NCI-H524 (cell line): ENCODE results near the gene APBA1.

ENCODE experiments used
- DNase-seq, 2 experiments: peaks; one replicate each; lab custom pipeline; 2025; lab: John Stamatoyannopoulos, UW

APBA1 gene

DNA sequence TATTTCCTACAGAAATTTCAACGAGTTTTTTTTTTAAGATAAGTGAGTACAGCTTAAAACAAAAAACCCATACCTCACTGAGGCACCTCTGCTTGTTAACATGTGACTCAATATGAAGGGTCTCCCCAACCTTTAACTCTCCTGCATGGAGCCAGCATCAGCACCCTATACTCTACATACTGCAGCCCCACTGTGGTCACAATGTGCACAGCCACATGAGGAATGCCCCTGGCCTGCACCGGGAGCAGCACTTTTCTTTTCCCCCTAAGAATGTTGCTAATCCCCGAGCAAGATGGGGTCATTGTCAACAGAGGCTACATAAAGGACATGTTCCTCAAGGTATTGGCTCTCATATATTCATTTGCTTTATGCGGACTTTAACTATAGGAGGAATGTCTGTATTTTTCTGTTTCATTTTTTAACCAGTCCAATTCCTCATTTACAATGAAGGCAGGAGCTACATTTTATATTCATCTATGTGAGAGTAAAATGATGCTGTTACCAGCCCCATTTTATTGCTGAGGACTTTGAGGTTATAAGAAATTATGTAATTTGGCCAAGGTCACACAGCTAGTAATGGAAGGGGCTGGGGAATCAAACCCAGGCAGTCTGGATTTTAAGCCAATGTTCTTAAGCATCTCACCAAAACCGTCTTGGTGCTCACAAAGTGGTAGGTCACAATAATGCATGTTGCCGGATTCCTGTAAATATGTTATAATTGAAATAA lies 93.0 kb downstream of the APBA1 start:
- DNase-seq: no peak

DNA sequence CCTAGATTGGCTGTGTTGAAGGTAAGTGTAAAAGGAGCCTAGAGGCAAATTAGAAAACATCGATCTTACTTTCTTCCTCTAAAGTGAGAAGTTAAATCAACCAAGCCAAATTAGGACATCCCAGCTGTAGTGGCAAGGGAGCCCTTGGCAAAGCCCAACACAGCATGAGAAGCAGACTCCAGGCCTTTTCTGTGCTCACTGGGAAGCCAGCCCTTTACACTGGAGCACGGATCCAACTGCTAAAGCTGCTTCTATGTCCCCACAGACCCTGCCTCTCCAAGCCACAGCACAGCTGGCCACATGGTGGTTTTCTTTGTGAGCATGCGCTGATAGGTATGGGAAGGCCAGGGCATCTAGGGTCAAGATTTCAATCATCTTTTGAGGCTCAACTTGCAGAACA lies 94.1 kb downstream of the APBA1 start:
- no peak for DNase-seq

DNA sequence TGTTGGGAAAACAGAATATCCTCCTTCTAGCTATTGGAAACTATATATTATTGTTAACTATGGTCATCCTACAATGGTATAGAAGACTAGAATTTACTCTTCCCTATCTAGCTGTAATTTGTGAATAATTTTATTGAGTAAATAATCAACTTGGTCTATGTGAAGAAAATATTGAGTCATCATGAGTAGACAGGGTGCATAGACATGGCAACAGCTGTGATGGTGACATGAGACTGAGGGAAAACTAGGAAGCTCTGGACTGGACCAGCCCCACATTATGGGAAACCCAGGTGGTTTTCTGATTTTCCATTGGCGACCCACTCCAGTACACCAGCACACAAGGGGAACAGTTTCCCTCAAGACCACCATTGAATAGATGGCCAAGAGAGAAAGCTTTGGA lies 95.0 kb downstream of the APBA1 start:
- no peak for DNase-seq

DNA sequence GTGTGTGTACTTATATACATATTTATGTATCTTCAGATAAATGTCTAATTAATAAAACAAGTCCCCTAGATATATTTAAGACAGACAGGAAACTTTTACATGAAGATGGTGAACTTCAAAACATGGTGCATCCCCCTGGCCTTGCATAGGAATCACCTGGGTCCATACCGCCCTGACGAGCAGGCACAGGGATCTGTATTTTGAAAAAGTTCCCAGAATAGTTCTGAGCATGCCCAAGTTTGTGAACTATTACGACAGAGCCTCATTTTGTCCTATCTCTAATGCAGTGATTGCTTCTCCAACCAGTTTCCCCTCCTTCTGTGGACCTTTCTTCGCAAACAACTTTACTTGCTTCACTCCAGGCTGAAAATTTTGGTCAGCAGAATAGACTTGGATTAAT lies 98.1 kb downstream of the APBA1 start:
- no peak for DNase-seq

DNA sequence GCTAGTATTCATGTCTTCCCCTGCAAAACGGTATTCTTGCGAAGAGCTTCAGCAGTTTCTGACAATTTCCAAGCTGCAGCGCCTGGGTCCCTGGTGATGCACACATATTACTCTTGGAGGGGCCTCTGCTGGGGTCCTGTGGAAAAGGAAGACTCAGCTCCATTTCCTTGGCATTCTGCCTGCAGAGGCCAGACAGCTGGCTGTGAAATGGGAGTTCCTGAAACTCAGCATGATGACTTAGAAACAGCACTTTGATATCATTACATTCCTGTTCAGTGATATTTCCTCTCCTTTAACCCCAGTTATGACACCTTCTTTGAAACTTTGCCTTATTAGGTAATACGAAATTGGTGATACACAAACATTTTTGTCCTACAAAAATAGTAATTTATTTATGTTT lies 98.5 kb downstream of the APBA1 start:
- DNase-seq: no peak

DNA sequence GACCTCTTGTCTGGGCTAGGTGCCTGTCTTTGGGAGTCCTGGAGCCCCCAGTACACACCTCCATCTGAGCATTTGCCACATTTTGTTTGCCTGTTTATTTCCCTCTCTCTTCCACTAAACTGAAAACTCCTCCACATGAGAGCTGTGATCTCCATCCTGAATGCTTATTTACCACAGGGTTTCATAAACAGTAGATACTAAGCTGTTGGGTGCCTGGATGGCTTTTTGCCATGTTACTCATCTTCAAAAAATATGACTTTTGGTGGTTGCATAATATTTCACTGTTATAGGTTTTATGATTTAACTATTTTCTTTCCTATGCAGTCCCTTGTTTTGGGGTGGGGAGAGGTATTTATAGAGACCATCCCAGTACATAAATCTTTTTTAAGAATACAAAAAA lies 99.6 kb downstream of the APBA1 start:
- DNase-seq: no peak

DNA sequence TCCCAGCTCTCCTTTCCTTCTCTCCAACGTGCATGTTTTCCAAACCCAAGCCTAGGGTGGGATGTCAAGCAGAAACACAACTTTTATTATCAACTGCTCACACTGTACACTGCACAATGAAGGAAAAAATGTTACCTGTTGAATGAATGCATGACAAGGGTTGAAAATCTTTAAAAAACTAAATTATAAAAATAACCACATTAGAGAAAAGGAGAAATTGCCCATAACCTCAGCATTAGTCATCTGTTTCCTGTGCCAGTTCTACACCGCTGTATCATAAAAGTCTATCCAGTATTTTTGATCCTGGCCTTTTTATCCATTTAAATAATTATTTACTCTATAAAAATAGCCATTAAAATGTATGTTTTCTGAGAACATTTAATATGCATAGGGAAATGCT lies 101.1 kb downstream of the APBA1 start:
- DNase-seq: no peak

DNA sequence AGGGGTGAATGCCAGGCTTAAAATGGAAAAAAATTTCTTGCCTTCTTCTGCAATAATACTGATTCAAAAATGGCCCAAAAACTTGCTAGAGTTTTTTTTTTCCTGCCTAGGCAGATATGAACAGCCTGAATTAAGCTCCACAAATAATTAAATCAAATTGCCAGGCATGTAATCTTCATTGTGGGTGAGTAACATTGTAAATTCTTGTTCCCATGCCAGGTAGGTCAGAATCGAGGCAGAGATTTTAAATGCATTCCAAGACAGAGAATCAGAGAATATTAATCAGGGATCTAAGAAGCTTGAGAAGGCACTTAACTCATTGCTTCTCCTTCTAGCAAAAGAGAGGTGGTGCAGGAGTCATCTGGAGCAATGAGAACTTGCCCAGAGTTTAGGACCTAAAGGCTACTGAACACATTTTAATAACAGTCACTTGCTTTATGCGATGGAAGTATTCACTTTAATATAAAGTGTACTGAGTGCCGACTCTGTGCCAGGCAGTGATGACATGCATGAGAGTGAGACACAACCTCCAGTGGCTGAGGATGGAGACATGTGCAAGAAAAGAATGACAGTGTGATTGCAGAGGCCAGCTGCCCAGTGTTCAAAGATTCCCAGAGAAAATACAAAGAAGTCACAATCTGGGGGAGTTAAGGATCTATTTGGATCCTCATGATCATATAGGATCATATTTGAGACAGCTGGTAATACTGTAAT lies 102.3 kb downstream of the APBA1 start:
- DNase-seq: no peak

DNA sequence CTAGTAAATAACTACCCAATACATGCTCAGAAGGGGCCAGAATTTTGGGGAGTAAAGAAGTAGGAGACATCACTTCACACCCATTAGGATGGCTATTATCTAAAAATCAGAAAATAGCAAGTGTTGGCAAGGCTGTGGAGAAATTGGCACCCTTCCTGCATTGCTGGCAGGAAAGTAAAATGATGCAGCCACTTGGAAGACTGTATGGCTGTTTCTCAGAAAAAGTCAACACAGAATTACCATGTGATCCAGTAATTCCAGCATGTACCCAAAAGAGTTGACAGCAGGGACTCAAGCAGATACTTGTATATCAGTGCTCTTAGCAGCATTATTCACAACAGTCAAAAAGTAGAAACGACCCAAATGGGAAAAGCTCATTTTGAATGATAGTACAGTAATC lies 107.6 kb downstream of the APBA1 start:
- no peak for DNase-seq

DNA sequence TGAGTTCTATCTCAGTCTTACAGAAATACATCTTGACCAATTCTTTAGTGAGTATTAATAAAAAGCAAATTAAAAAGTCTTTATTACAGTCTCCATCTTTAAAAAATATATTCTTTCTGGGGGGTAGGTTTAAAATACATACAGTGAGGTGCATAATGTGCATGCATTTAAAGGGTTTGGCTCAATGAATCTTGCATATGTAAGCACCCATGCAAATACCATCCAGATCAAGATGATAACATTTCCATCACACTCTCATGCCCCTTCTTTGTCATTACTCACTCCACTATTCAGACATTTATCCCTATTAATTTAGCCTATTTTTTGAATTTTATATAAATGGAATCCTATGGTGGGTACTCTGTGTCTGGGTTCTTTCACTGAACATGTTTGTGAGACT lies 113.0 kb downstream of the APBA1 start:
- DNase-seq: no peak

DNA sequence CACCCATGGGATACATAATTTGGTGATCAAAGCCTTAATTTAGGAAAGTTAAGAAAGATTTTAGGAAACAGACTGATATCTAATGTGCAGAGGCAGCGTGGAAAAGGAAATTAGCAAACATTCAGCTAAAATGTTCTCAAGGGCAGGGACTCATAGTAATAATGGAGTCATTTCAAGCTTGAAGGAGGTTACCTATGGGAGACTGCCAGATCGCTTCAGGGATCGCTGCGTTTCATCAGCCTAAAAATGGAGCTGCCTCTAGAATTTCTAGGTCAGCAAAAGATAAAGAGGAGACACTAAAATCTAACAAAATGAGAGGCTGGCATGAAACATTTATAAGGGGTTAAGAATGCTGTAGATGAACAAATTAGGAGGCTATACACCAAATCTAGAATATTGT lies 115.5 kb downstream of the APBA1 start:
- no peak for DNase-seq

DNA sequence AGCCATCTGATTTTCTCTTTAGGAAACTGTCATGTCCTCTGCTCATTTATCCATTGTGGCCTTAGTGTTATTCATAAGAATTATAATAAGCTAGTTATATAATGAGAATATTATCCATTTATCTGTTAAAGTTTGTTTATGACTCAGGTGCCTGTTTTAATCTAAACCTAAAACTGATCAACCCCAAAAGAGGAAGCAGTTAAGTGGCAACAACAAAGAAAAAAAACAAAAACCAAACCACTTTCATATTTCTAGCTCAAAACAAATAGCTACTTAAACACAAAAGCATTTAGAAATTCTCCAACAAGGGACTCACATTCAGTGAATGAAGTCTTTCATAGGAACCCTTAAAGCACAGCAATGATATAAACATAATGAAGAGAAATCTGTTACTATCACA lies 116.4 kb downstream of the APBA1 start:
- no peak for DNase-seq

DNA sequence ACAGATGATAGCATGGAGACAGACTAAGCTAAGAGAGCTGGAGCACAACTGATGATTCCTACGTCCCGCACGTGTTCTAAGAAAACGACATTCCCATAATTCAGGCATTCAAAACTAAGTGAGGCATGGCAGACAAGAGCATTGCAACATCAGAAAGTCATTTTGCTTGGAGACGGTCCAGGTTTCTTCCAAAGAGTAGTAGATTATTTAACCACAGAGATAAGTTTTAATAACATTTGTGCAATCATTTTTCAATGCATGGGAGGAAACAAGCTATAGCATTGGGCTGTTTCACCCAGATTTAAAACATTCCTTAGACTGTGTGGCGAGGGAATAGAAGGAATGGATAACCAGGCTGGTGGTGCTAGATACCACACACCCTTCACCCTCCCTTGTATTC lies 117.2 kb downstream of the APBA1 start:
- no peak for DNase-seq

DNA sequence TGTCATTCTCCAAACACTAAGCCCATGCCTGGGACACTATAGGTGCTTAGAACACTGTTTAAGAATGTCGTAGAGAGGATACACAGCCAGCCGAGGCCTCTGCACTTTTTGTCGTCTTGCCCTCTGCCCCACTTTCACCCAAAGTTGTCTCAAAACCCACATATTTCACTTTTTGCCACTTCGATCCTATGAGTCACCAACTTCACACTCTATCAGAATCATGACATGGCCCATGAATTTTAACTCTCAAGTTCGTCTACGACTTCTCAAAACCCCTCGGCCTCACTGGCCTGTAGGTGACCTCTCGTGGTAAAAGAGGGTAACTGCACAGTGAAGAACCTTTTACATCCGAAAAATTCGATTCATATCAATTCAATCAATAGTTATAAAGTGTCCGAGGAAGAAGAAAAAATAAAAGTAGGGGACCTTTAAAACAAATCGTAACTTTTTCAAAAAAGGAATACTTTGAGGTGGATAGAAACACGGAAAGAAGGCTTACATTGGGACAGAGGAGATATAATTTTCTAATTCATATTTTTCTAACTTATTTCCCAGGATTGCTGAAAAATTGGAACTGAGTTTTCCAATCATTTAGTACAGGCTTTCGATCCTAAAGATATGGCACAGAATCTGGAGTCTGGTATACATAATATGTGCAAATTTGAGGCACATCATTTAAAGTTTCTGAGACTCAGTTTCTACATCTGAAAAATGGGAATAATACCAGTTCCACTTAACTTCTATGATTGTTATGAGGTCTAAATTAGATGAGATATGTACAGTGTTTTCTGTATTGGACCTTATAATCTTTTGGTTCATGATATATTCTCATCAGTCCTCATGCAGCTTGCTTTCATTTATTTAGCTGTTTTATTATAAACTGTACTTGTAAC lies 122.6 kb downstream of the APBA1 start:
- peak in 1 of 2 experiments; percentile 9 for DNase-seq

DNA sequence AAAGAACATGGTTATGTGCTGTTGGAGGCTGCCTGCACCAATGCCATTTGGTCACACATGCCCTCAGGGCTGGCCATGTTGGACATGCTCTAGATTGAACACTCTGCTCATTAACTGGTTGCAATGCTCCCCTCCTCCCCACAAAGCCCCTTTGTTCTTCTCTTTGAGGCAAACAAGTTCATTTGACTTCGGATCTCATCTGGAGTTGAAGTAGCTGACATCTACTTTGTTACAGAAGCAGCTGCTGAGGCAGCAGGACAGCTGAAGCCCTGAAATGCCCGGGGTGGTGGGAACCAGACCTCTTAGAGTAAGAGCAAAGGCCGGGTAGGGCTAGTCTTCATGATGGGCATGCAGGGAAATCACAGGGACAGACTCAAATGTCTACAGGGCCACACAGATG lies 123.5 kb downstream of the APBA1 start:
- DNase-seq: no peak

DNA sequence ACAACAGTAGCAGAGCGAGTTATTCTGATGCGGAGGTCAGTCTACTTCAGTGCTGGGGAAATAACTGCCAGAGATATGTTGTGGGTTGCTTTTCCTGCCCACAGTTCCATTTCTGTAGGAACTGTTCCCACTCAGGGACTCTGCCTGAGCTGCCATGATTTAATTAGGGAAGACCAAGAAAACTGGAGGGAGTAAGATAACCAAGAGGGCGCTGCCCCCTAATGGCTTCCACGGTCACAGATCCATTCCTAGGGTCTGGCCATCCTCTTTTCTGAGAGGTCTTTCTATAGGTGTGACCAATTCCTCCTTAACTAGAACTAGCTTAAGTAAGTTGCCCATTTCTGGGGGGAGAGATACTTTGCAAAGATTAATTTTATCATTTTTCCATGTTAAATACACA lies 125.9 kb downstream of the APBA1 start:
- peak in 1 of 2 experiments; percentile 9 for DNase-seq

DNA sequence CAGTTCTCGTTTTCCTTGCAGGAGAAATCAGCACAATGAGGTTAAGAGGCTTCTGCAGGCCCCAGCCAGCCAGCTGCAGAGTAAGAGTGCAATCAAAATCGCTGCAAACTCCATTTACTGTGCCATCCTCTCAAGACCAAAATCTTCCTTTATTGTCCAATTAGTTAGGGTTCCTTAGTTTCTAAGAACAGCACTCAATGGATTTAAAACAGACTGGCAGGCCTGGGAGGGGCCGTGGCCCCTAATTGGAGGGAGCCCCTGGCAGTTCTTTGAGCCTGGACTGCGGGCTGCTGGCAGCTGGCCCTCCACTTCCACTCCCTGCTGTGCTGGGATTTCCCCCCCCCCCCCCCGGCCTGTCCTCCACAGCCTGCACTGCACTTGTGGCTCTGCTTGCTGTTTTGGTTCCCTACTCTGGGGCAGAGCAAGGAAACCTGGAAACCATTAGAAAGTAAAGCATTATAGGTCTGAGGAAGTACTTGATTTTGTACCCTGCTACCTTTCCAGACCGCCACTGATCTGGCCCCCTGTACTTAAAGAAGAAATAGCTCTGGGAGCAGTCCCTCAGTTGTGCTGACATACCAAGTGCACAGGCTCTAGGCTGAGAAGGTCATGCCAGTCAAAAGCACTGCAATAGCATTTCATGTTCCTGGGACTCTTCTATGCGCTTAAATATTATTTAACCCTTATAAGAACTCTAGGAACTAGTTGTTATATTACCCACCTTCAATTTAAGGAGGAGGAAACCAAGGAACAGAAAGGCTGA lies 129.0 kb downstream of the APBA1 start:
- peak; percentile 42 to 85 for DNase-seq

DNA sequence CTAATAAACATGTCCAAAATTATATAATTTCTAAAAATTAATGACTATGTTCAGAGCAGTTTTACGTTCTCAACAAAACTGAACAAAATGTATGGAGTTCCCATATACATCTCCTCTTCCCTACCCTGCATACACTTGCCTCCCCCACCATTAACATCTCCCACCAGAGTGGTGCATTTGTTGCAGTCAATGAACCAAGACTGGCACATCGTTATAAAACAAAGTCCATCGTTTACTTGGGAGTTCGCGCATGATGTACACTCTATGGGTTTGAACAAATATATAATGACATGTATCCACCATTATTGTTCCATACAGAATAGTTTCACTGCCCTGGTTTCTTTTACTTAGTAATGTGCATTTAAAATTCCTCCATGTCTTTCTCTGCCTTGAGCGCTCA lies 130.1 kb downstream of the APBA1 start:
- DNase-seq: no peak

DNA sequence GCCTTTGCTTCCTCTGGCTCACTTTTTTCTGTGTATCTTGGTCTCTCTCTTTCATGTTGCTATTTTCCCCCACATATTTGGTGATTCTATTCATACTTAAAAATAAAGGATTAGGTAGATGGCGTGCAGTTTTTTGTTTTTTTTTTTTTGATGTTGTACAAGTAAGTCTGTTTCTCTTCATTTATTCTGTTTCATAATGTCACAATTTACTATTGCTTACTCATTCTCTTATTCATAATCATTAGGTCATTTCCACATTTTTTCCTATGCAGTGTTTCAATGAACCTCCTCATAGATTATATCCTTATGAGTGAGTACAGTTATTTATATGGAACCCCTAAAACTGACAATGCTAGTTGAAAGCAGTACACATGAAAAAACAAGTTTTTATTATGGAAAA lies 136.3 kb downstream of the APBA1 start:
- no peak for DNase-seq

DNA sequence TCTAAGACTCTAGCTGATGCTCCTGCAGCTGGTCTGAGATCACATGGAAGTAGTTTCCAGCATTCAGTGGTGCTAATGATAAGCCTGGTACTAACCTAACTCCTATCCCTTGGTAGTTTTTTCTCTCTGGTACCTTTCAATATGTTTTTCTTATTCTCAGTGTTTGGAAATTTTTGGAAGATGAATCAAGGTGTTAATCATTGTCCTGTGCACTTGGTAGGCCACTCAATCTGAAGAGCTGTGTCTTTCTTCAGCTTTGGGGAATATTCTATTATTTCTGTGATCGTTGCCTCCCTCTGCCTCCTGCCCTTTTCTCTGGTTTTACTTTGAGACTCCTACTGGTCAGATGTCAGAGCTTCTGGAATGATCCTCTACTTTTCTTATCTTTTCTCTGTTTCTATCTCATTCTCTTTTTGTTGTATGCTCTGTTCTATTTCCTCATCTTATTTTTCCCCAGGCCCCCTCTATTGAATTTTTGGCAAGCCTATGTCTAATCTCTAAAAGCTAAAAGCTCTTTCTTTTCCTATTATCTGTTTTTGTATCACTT lies 136.8 kb downstream of the APBA1 start:
- DNase-seq: no peak

DNA sequence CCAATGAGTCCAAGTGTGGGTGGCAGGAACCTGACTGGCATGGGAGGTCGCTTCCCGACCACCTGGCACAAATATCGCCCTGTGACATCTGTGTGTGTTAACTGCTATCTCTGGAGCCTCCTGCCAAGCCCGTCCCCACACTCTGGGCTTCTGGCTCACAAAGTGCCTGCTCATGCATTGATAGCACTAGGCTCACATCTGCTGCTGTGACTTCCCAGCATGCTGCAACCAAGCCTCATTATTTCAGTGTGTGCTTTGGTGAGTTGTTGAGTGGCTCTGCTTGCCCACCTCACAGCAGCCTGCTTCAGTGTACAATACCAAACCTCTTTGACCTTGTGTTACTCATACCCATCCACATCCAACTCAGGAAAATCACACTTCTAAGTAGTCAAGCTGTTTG lies 139.8 kb downstream of the APBA1 start:
- DNase-seq: no peak

DNA sequence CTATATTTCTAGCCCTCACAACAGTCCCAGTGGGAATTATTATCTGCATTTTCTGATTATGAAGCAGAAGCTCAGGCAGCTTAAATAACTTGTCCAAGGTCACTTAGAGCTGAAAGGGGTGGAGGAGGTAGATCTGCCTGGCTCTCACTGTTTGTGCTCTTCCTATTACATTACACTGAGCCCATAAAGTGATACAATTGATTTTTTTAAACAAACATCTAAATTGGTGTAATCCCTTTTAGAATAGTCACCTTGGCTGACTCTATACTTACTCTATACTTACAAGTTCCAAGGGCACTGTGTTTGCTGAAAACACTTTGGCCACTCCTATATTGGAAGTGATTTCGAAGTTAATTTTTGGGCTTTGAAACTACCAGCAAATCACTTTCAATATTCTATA lies 144.7 kb downstream of the APBA1 start:
- no peak for DNase-seq
